ENCODE measurements around the gene NRN1L. TPM values are rescaled to one million over a fixed set of nuclear protein-coding genes. Genes with fewer than 3 reads are reported as not detected.
"Not testable (repeated sequence)": the region's sequence is repeated elsewhere in the genome, so short reads cannot be mapped to it uniquely, and the experiment has no call there.

The NRN1L gene
- total RNA-seq, result 1 to 10 TPM in 1 of 2 donors, not detected in 1; 2.1 TPM
- polyA plus RNA-seq, result 1 to 10 TPM; 1.5 to 3.2 TPM
- long read RNA-seq, donor 1, result 0 reads
- long read RNA-seq, donor 2, partial matches to known transcripts, result 0 of 1 reads
- long read RNA-seq, donor 2, other reads (novel, unspliced or antisense), result 0 of 1 reads

- intact Hi-C loops (cut with DNase I), result loop anchor here (1.0 to 5.0 kb wide), 3 partner anchors 42 to 44 kb away; partner anchors contain the start of gene THAP11 (in 1 of the 2)
- H3K27me3 ChIP-seq (ENCODE audit: control insufficient read depth in 1 of 2, insufficient read depth in 2 of 2, low read length in 1 of 2), result no peaks in the 10 kb centered on the region
- H3K36me3 ChIP-seq (ENCODE audit: control insufficient read depth in 1 of 2, insufficient read depth in 2 of 2, low read length in 1 of 2), result peaks cover 0 to 12% of the 10 kb centered on the region in 2 donors
- H3K4me1 ChIP-seq (ENCODE audit: control insufficient read depth in 1 of 2, insufficient read depth in 2 of 2, low read length in 2 of 2), result no peaks in the 10 kb centered on the region
- H3K27ac ChIP-seq (ENCODE audit: low read depth in 1 of 2, low read length in 2 of 2), result peak within 1 kb of the TSS in 1 of 2 donors; percentile 19
- ATAC-seq (ENCODE audit: low FRiP score) (peak; percentile 92), DNase-seq (peak; percentile 91 to 96)
- no peak within 1 kb of the TSS for H3K4me3 ChIP-seq (ENCODE audit: low read length in 2 of 2)
- H3K9me3 ChIP-seq (ENCODE audit: control insufficient read depth, low read length), result no peaks in the 10 kb centered on the region
- 5 to 10% methylated on average over 21 to 22 of the region's 22 CpGs for WGBS, 2 donors
Measured at GRCh38 chr16:67884684-67885083, at the start of gene NRN1L. Gene NRN1L, plus strand, starts transcription at chr16:67884885. Its CDS starts 19 bp downstream, at chr16:67884904.

GRCh38 chr16:67837190-67837589, 47.5 kb upstream of the NRN1L start:
- H3K9me3 ChIP-seq (ENCODE audit: control insufficient read depth, low read length); H3K27me3 ChIP-seq (ENCODE audit: control insufficient read depth in 1 of 2, insufficient read depth in 2 of 2, low read length in 1 of 2); H3K27ac ChIP-seq (ENCODE audit: low read depth in 1 of 2, low read length in 2 of 2); H3K4me3 ChIP-seq (ENCODE audit: low read length in 2 of 2); ATAC-seq (ENCODE audit: low FRiP score); H3K36me3 ChIP-seq (ENCODE audit: control insufficient read depth in 1 of 2, insufficient read depth in 2 of 2, low read length in 1 of 2); DNase-seq; intact Hi-C loops (cut with DNase I); H3K4me1 ChIP-seq (ENCODE audit: control insufficient read depth in 1 of 2, insufficient read depth in 2 of 2, low read length in 2 of 2): not testable (repeated sequence)
- WGBS, 2 donors, result 93 to 94% methylated on average over 10 of the region's 10 CpGs

GRCh38 chr16:67837811-67838210, 46.9 kb upstream of the NRN1L start:
- Histone ChIP-seq H3K27me3 (ENCODE audit: control insufficient read depth in 1 of 2, insufficient read depth in 2 of 2, low read length in 1 of 2) (no peaks in the 10 kb centered on the region), H3K36me3 (ENCODE audit: control insufficient read depth in 1 of 2, insufficient read depth in 2 of 2, low read length in 1 of 2) (no peaks in the 10 kb centered on the region), H3K4me1 (ENCODE audit: control insufficient read depth in 1 of 2, insufficient read depth in 2 of 2, low read length in 2 of 2) (no peaks in the 10 kb centered on the region), H3K4me3 (ENCODE audit: low read length in 2 of 2) (no peak overlapping the region), H3K9me3 (ENCODE audit: control insufficient read depth, low read length) (no peaks in the 10 kb centered on the region), H3K27ac (ENCODE audit: low read depth in 1 of 2, low read length in 2 of 2) (no peak overlapping the region)
- DNase-seq (no peak), ATAC-seq (ENCODE audit: low FRiP score) (no peak)
- intact Hi-C loops (cut with DNase I), result no loop called here
- WGBS, 2 donors, result 83 to 91% methylated on average over 2 of the region's 2 CpGs

- ATAC-seq (ENCODE audit: low FRiP score) (no peak), DNase-seq (no peak)
- H3K27ac ChIP-seq (ENCODE audit: low read depth in 1 of 2, low read length in 2 of 2), result peak overlapping the region in 1 of 2 donors; percentile 85
- 30 to 33% methylated on average over 17 of the region's 17 CpGs for WGBS, 2 donors
- no peaks in the 10 kb centered on the region for H3K36me3 ChIP-seq (ENCODE audit: control insufficient read depth in 1 of 2, insufficient read depth in 2 of 2, low read length in 1 of 2)
- H3K9me3 ChIP-seq (ENCODE audit: control insufficient read depth, low read length), result no peaks in the 10 kb centered on the region
- no peaks in the 10 kb centered on the region for H3K27me3 ChIP-seq (ENCODE audit: control insufficient read depth in 1 of 2, insufficient read depth in 2 of 2, low read length in 1 of 2)
- peak overlapping the region in 1 of 2 donors; percentile 42 for H3K4me3 ChIP-seq (ENCODE audit: low read length in 2 of 2)
- H3K4me1 ChIP-seq (ENCODE audit: control insufficient read depth in 1 of 2, insufficient read depth in 2 of 2, low read length in 2 of 2), result peaks cover 0 to 2% of the 10 kb centered on the region in 2 donors
- intact Hi-C loops (cut with DNase I), result loop anchor here (5.0 kb wide), 2 partner anchors 34 to 41 kb away; partner anchors contain the start of genes NRN1L (in 1 of the 2), RANBP10 (in 1 of the 2) and TSNAXIP1 (in 1 of the 2)
Measured at GRCh38 chr16:67841198-67841815, 43.4 kb upstream of the NRN1L start.

GRCh38 chr16:67841816-67842508, 42.7 kb upstream of the NRN1L start, which contains the start of gene THAP11:
Gene THAP11, plus strand, starts transcription at chr16:67842320. Its CDS starts 235 bp downstream, at chr16:67842555.
- intact Hi-C loops (cut with DNase I), result loop anchor here (2.0 to 5.0 kb wide), 3 partner anchors 35 to 51 kb away; partner anchors contain the start of genes NRN1L (in 1 of the 2), PSKH1 (in 1 of the 2), RANBP10 (in 1 of the 2) and TSNAXIP1 (in 1 of the 2)
- Histone ChIP-seq H3K36me3 (ENCODE audit: control insufficient read depth in 1 of 2, insufficient read depth in 2 of 2, low read length in 1 of 2) (no peaks in the 10 kb centered on the region), H3K4me3 (ENCODE audit: low read length in 2 of 2) (peak within 1 kb of the TSS; percentile 50 to 81), H3K4me1 (ENCODE audit: control insufficient read depth in 1 of 2, insufficient read depth in 2 of 2, low read length in 2 of 2) (peaks cover 0 to 2% of the 10 kb centered on the region in 2 donors), H3K27ac (ENCODE audit: low read depth in 1 of 2, low read length in 2 of 2) (peak within 1 kb of the TSS in 1 of 2 donors; percentile 97), H3K27me3 (ENCODE audit: control insufficient read depth in 1 of 2, insufficient read depth in 2 of 2, low read length in 1 of 2) (no peaks in the 10 kb centered on the region), H3K9me3 (ENCODE audit: control insufficient read depth, low read length) (no peaks in the 10 kb centered on the region)
- DNase-seq (peak; percentile 96 to 97), ATAC-seq (ENCODE audit: low FRiP score) (peak; percentile 92)
- 0 to 1% methylated on average over 83 of the region's 83 CpGs for WGBS, 2 donors

- ATAC-seq (ENCODE audit: low FRiP score) (peak; percentile 35), DNase-seq (peak; percentile 75 to 83)
- H3K27ac ChIP-seq (ENCODE audit: low read depth in 1 of 2, low read length in 2 of 2), result peak overlapping the region in 1 of 2 donors; percentile 97
- no peaks in the 10 kb centered on the region for H3K9me3 ChIP-seq (ENCODE audit: control insufficient read depth, low read length)
- WGBS, 2 donors, result 0 to 1% methylated on average over 59 to 67 of the region's 67 CpGs
- peak overlapping the region; percentile 50 to 81 for H3K4me3 ChIP-seq (ENCODE audit: low read length in 2 of 2)
- no peaks in the 10 kb centered on the region for H3K27me3 ChIP-seq (ENCODE audit: control insufficient read depth in 1 of 2, insufficient read depth in 2 of 2, low read length in 1 of 2)
- H3K4me1 ChIP-seq (ENCODE audit: control insufficient read depth in 1 of 2, insufficient read depth in 2 of 2, low read length in 2 of 2), result peaks cover 0 to 2% of the 10 kb centered on the region in 2 donors
- intact Hi-C loops (cut with DNase I), result loop anchor here (2.0 to 5.0 kb wide), 3 partner anchors 35 to 50 kb away; partner anchors contain the start of genes NRN1L (in 1 of the 2), PSKH1 (in 1 of the 2), RANBP10 (in 1 of the 2) and TSNAXIP1 (in 1 of the 2)
- no peaks in the 10 kb centered on the region for H3K36me3 ChIP-seq (ENCODE audit: control insufficient read depth in 1 of 2, insufficient read depth in 2 of 2, low read length in 1 of 2)
Measured at GRCh38 chr16:67842509-67843342, 42.0 kb upstream of the NRN1L start.

- Histone ChIP-seq H3K9me3 (ENCODE audit: control insufficient read depth, low read length) (no peaks in the 10 kb centered on the region), H3K4me1 (ENCODE audit: control insufficient read depth in 1 of 2, insufficient read depth in 2 of 2, low read length in 2 of 2) (peaks cover 0 to 5% of the 10 kb centered on the region in 2 donors), H3K4me3 (ENCODE audit: low read length in 2 of 2) (peak overlapping the region; percentile 50 to 81), H3K36me3 (ENCODE audit: control insufficient read depth in 1 of 2, insufficient read depth in 2 of 2, low read length in 1 of 2) (no peaks in the 10 kb centered on the region), H3K27me3 (ENCODE audit: control insufficient read depth in 1 of 2, insufficient read depth in 2 of 2, low read length in 1 of 2) (no peaks in the 10 kb centered on the region), H3K27ac (ENCODE audit: low read depth in 1 of 2, low read length in 2 of 2) (peak overlapping the region in 1 of 2 donors; percentile 97)
- 2 to 8% methylated on average over 11 of the region's 11 CpGs for WGBS, 2 donors
- ATAC-seq (ENCODE audit: low FRiP score) (no peak), DNase-seq (no peak)
- intact Hi-C loops (cut with DNase I), result loop anchor here (2.0 to 5.0 kb wide), 3 partner anchors 36 to 49 kb away; partner anchors contain the start of genes NRN1L (in 1 of the 2), PSKH1 (in 1 of the 2), RANBP10 (in 1 of the 2) and TSNAXIP1 (in 1 of the 2)
Measured at GRCh38 chr16:67843343-67843765, 41.3 kb upstream of the NRN1L start.
